Heart right ventricle (tissue), 16 donors: ENCODE data around the gene PRKCE. TPM values are rescaled to one million over a fixed set of nuclear protein-coding genes. Genes with fewer than 3 reads are reported as not detected.

Source experiments
- ATAC-seq, 8 donors: fragments of 200-7000 bp; cut with Tn5 transposase; one replicate each; pipeline ENCODE4 v1.9.1; 2020; ENCODE audit warnings: mild to moderate bottlenecking in 8 of 8, moderate library complexity in 8 of 8, moderate number of reproducible peaks in 1 of 8
- DNase-seq, 2 donors: peaks; one replicate each; pipeline ENCODE4 v3.0.0-alpha.2; 2020
- H3K27ac ChIP-seq, 10 donors: fragments of 200-600 bp; sonication (generic) in 2 of 10; one replicate each; pipeline versions ENCODE4 v1.5.0 to v1.8.0; 2020 to 2022; ENCODE audit warnings: mild to moderate bottlenecking in 3 of 10
- H3K27me3 ChIP-seq, 7 donors: fragments of 200-600 bp; one replicate each; pipeline ENCODE4 v1.8.0; 2021 to 2022; ENCODE audit warnings: mild to moderate bottlenecking in 2 of 7
- H3K36me3 ChIP-seq, 9 donors: fragments of 200-600 bp; sonication (generic) in 1 of 9; one replicate each; pipeline versions ENCODE4 v1.5.0 to v1.8.0; 2020 to 2022; ENCODE audit warnings: mild to moderate bottlenecking in 2 of 9
- H3K4me1 ChIP-seq, 9 donors: fragments of 200-600 bp; sonication (generic) in 1 of 9; one replicate each; pipeline versions ENCODE4 v1.5.0 to v1.8.0; 2020 to 2022; ENCODE audit warnings: mild to moderate bottlenecking in 4 of 9
- H3K4me3 ChIP-seq, 10 donors: fragments of 200-600 bp; sonication (generic) in 2 of 10; one replicate each; pipeline versions ENCODE4 v1.5.0 to v1.8.0; 2020 to 2022; ENCODE audit warnings: mild to moderate bottlenecking in 7 of 10, moderate library complexity in 2 of 10
- H3K9me3 ChIP-seq, 11 donors: fragments of 200-600 bp in 10 of 11; sonication (generic) in 2 of 11; one replicate each; pipeline versions ENCODE4 v1.5.0 to v1.8.0; 2013 to 2022; ENCODE audit warnings: mild to moderate bottlenecking in 2 of 11, control low read depth in 1 of 11, moderate library complexity in 1 of 11
- WGBS, 2 donors: extraction: QIAGEN DNeasy Blood & Tissue Kit; methylation state at CpG; one replicate each; pipeline ENCODE4 v1.1.7; 2013; ENCODE audit warnings: inconsistent platforms in 1 of 2; 5-methylcytosine and 5-hydroxymethylcytosine counted together
- intact Hi-C, 10 donors: fragments of 100-400 bp; cut with DNase I; formaldehyde crosslinking; loops; one replicate each; pipeline versions ENCODE4 v1.11.1 to v1.14.2; 2022
- polyA plus RNA-seq, 2 donors: library from polyadenylated mRNA; stranded (reverse); fragments of 200-250 nt; gene quantifications; one replicate each; pipeline ENCODE4 v1.2.3, GENCODE V29; 2013
- total RNA-seq, 10 donors: library from RNA; stranded (reverse); fragmentation: NEBNext Ultra II Directional in 3 of 10; extraction: Animal tissue kit (Norgen Biotek cat#: 25700) in 3 of 10; gene quantifications; one replicate each; pipeline versions ENCODE4 v1.2.1 to v1.2.4, GENCODE V29; 2021 to 2023
- TF ChIP-seq, protein P1 (sequence below), 9 donors: fragments of 200-600 bp; sonication (generic) in 2 of 9; IDR thresholded peaks; one replicate each; pipeline versions ENCODE4 v1.5.0 to v1.8.0; 2021 to 2022; ENCODE audit warnings: antibody characterized with exemption in 9 of 9, mild to moderate bottlenecking in 5 of 9, moderate library complexity in 1 of 9
- donor health status: Arrhythmogenic right ventricular cardiomyopathy.
- donor health status: ischemic (EF 13 %, LVEDD 7.1; RV severe dilation, severe dysfunction).
- donor health status: healthy with polysubstance abuse.
- donor health status: DM: no; HTN: yes; CAD: no.
- donor health status: DM: no; HTN: no; CAD: no.
- donor health status: ischemic (EF 25% LVEDD 6.9; RV normal size, moderate dysfunction).
- donor health status: ischemic (EF 25% LVEDD 5.7; RV mildly dilated, moderate dysfunction).
- donor health status: healthy.
- donor health status: DM: yes; HTN: yes; CAD: no.
- donor health status: Ischemic cardiomyopathy.
- donor health status: ischemic (EF 35%, LVEDD 5.7; RV mildly dilated, moderate dysfunction).
- donor health status: nonischemic (EF 11% LVEDD 7.7; RV severe dilation, severe dysfunction).
- donor health status: DM: yes; HTN: yes; CAD: no.
- donor health status: PGD.
- donor health status: ischemic (EF 29% LVEDD 5.4; RV normal size, mild dysfunction).
- donor health status: nonischemic (EF 23%, LVEDD 6.1; RV moderate dilation, normal function).

Gene PRKCE
- total and polyA plus RNA-seq, 12 donors, result 3.7 to 22.7 (median 16.7) TPM

DNA sequence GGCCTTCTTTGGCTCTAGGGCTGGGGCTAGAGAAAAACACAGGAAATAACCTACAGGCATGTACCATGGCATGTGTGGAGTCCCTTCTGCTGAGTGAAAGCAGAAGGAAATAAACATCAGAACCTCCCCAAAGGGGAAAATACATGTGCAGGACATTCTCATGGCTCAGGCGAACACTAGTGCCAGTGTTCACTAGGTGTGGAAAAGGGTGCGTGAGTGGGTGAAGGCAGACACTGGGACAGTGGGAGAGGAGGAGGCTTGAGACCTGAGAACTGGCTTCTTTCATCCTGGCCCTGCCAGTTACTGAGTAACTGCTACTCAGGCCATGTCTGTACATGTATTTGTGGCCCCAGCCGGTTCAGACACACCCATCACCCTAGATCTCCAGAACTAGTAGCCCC, 268.2 kb downstream of the PRKCE start:
- H3K27me3 ChIP-seq, result no peaks in the 10 kb centered on the region
- intact Hi-C loops, result loop anchor here in 2 of 10 donors (5.0 to 10.0 kb wide), 3 partner anchors 32 to 95 kb away; no protein-coding TSS in a partner anchor
- no peaks in the 10 kb centered on the region for H3K36me3 ChIP-seq
- no peak overlapping the region for H3K4me3 ChIP-seq
- H3K9me3 ChIP-seq, result no peaks in the 10 kb centered on the region
- TF ChIP-seq, protein P1, sequence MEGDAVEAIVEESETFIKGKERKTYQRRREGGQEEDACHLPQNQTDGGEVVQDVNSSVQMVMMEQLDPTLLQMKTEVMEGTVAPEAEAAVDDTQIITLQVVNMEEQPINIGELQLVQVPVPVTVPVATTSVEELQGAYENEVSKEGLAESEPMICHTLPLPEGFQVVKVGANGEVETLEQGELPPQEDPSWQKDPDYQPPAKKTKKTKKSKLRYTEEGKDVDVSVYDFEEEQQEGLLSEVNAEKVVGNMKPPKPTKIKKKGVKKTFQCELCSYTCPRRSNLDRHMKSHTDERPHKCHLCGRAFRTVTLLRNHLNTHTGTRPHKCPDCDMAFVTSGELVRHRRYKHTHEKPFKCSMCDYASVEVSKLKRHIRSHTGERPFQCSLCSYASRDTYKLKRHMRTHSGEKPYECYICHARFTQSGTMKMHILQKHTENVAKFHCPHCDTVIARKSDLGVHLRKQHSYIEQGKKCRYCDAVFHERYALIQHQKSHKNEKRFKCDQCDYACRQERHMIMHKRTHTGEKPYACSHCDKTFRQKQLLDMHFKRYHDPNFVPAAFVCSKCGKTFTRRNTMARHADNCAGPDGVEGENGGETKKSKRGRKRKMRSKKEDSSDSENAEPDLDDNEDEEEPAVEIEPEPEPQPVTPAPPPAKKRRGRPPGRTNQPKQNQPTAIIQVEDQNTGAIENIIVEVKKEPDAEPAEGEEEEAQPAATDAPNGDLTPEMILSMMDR (IDR thresholded peaks at IDR 0.05), result no peak
- 88 to 92% methylated on average over 3 of the region's 3 CpGs for WGBS, 2 donors
- peaks cover 5 to 44% (median 28%) of the 10 kb centered on the region in 9 donors for H3K4me1 ChIP-seq
- DNase-seq, result no peak
- H3K27ac ChIP-seq, result peak overlapping the region in 1 of 10 donors; percentile 39
- ATAC-seq, result no peak

GRCh38 chr2:45921921-45922320, 270.4 kb downstream of the PRKCE start:
- intact Hi-C loops, result loop anchor here in 2 of 10 donors (5.0 to 10.0 kb wide), 3 partner anchors 35 to 97 kb away; no protein-coding TSS in a partner anchor
- H3K4me1 ChIP-seq, result peaks cover 8 to 63% (median 44%) of the 10 kb centered on the region in 9 donors

GRCh38 chr2:45922577-45922988, 271.1 kb downstream of the PRKCE start:
- peak overlapping the region in 9 of 10 donors; percentile 33 to 72 (median 60) for H3K27ac ChIP-seq
- intact Hi-C loops, result loop anchor here in 2 of 10 donors (5.0 to 10.0 kb wide), 3 partner anchors 35 to 98 kb away; no protein-coding TSS in a partner anchor
- TF ChIP-seq, protein P1 (IDR thresholded peaks at IDR 0.05), result no peak
- DNase-seq, result peak; percentile 64 to 78
- H3K36me3 ChIP-seq, result no peaks in the 10 kb centered on the region
- peak; percentile 92 to 97 (median 93) for ATAC-seq
- H3K9me3 ChIP-seq, result no peaks in the 10 kb centered on the region
- peaks cover 8 to 67% (median 44%) of the 10 kb centered on the region in 9 donors for H3K4me1 ChIP-seq
- H3K27me3 ChIP-seq, result no peaks in the 10 kb centered on the region
- H3K4me3 ChIP-seq, result no peak overlapping the region
- WGBS, 2 donors, result 44 to 59% methylated on average over 7 of the region's 7 CpGs

More at GRCh38 chr2:45921921-45922320, 270.4 kb downstream of the PRKCE start:
- TF ChIP-seq, protein P1 (IDR thresholded peaks at IDR 0.05), result no peak
- DNase-seq (no peak), ATAC-seq (no peak)
- Histone ChIP-seq H3K4me3 (no peak overlapping the region), H3K36me3 (no peaks in the 10 kb centered on the region), H3K27ac (peak overlapping the region in 7 of 10 donors; percentile 47 to 72 (median 59)), H3K27me3 (no peaks in the 10 kb centered on the region), H3K9me3 (no peaks in the 10 kb centered on the region)

- WGBS, 2 donors, result 98% methylated on average over 3 of the region's 3 CpGs
Measured at GRCh38 chr2:45923701-45924100, 272.2 kb downstream of the PRKCE start.

More at GRCh38 chr2:45923701-45924100, 272.2 kb downstream of the PRKCE start:
- H3K9me3 ChIP-seq, result no peaks in the 10 kb centered on the region
- intact Hi-C loops, result loop anchor here in 2 of 10 donors (5.0 to 10.0 kb wide), 3 partner anchors 36 to 99 kb away; no protein-coding TSS in a partner anchor
- H3K36me3 ChIP-seq, result no peaks in the 10 kb centered on the region
- no peak for DNase-seq
- no peaks in the 10 kb centered on the region for H3K27me3 ChIP-seq
- TF ChIP-seq, protein P1 (IDR thresholded peaks at IDR 0.05), result no peak
- ATAC-seq, result no peak
- H3K4me3 ChIP-seq, result no peak overlapping the region
- peaks cover 12 to 74% (median 47%) of the 10 kb centered on the region in 9 donors for H3K4me1 ChIP-seq
- peak overlapping the region in 6 of 10 donors; percentile 21 to 72 (median 58) for H3K27ac ChIP-seq
